HG02678 (cell line): ENCODE results near the gene OXGR1.
"Not testable (repeated sequence)": the region's sequence is repeated elsewhere in the genome, so short reads cannot be mapped to it uniquely, and the experiment has no call there.

Experiments
- ATAC-seq: cut with Tn5 transposase; IDR thresholded peaks from one replicate; pipeline ENCODE4 v1.9.1; 2021; ENCODE audit warnings: mild to moderate bottlenecking, moderate library complexity; ENCODE audit not compliant: unreplicated experiment

OXGR1 gene

DNA sequence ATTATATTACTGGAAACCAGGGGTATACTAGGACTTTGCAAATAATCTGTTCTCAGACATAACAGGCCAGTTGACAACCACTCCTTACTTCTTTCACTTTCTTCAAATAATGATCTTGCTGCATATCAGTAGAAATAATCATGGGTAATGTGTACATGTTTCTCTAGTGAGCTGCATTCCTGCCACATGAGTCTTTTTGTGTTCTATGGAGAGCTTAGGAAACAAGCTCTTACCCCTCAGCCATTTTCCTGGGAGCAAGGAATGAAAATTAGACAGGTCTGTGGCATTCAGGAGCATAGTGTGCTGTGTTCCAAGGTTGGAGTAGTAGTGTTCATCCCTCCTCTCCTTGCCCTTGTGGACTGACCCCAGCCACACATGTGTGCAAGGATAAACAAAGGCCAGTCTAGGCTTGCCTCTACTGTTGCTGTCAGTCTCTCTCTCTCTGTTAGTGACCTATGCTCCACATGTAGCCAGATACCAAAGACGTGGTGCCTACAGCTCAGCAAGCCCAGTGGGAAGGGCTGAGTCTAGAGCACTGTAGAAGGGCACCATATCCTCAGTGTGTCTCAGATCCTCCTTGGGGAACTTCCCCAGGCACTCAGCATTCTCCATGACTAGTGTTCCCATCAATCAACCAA, 11.5 kb upstream of the OXGR1 start:
- ATAC-seq, result no peak

DNA sequence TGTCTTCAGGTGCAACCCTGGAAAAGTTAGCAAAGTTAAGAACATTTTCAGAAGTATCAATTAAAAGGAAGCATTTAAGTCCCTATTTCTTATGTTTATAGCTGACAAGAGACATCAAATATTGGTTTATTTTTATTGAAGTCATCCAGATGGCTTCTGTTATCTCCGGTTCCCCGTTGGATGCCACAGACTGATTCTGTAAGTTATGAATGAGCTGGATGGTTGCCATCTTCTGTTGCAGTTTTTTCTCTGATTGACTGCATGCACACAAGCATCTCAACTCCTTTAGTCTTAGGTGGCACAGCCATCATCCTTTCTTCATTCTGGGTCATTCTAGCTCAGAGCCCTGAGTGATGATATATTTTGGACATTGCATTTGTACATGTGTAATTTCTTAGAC, 10.6 kb upstream of the OXGR1 start:
- ATAC-seq, result no peak

DNA sequence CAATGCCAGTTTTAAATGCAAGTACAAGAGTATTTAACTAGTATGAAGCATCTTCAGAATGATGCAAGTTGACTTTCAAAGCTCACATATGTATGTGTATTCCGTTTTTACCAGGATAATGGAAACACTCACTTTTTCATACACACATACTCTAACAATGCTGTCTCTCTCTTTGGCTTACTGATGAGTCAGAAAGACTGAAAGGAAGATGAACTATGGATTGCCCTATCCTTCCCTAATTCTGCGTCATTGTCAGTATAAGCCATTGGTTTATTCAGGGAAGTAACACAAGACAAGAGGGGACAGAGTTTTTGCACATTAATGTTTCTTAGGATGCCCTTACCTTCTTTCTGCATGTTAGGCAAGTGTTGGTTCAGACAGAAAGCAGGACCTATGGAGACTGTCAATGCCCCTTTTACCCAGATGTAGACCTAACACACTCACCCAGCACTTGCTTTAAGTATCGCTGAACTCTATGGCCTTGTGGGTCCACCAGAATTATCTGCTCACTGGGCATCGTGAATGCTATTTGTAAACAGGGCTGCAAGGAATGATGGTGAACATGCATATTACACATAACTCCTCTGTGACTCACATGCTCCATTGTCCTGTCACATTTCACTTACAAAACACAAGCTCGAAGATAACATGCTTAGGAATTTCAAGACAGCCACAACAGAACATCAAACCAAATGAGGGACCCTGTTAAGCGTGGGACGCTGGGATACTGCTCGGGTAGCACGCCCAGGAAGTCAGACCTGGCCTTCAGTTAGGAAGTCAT, 10.0 kb upstream of the OXGR1 start:
- no peak for ATAC-seq

DNA sequence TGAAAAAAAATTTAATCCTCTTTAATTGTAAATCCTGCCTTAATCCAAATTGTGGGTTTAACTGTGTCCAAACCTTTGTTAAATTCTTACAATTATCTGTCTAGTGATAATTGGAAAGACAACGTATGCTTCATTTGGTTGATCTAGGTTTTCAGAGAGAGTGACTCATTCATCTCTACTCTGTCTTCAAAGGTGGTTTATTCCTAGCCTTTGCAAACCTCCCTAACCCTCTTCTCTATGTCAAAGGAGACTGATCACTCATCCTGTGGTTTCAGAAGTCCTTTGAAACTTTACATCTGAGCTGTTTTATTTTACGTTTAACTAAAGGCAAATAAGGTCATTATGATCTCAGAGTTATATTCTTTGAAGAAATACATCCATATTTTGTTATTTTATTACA, 8.8 kb upstream of the OXGR1 start:
- ATAC-seq, result no peak

DNA sequence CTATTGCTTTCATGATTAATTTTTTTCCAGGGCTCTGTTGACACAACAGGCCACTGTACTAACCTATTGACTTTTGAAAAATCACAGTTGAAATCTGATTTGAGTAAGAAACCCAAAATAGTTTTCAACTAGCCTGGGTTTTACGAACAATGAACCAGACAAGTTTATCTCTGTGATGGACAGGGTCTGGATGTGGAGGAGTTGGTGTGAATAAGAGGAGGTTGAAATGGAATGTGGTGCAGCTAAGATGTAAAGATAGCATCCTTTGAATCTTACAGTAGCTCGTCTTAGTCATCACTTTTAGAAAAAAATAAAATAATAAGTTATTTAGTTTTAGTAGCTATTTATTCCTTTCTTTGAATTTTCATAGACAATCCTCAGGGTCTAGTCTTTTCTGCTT, 8.3 kb upstream of the OXGR1 start:
- no peak for ATAC-seq

DNA sequence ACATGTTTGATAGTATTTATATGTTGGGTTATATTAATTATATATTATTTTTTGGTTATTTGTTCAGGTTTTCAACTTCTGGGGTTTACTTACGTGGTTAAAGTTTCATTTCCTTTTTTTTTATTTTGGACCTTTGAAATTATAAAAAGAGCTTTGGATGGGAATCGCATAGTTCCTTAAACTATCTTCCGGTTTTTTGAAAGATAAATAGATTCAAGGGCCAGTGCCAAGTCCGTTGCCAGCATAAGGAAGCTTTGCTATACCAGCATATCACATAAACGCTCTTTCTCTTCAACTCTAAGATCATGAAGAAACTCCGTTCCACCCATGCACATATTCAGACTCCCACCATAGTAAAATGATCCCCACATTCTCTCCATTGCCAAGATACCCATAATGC, 7.4 kb upstream of the OXGR1 start:
- ATAC-seq, result no peak

DNA sequence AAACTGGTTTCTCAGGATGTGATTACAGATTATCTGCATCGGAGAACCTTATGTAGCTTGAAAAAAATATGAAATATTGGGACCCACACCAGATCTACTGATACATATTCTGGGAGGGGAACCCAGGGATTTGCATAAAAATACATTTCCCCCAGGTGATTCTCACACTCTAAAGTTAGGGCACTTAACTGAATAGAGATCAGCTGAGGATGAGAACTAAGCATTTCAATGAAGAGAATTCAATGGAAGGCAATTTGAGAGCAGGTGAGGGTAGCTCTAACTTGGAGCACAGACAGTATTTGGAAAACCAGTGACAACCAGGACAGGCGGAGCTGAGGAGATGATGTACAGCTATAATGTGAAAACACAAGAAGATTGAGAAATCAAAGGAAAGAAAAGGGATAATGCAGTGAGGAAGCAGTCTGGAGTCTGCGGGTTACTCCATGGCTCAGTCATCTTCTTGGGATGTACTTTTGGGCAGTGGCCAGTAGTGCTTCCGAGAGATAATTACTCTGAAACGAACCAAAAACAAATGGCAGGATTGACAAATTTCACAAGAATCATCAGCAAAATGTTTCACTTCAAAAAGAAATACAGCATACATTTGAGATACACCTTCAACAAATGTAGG, 6.1 kb upstream of the OXGR1 start:
- no peak for ATAC-seq

DNA sequence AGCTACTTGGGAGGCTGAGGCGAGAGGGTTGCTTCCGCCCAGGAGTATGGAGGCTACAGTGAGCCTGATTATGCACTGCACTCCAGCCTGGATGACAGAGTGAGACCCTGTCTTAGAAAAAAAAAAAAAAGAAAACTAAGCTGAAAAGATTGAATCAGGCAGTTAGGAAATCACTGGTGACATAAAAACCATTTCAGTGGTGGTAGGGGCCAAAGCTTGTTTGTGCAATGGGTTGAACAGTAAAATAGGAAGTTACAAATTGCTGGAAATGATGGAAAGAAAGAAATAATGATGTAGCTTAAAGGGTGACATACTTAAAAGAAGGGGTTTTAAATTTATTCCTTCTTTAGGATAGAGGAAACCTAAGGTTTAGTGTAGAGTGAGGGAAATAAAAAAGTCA, 4.8 kb upstream of the OXGR1 start:
- ATAC-seq, result no peak

DNA sequence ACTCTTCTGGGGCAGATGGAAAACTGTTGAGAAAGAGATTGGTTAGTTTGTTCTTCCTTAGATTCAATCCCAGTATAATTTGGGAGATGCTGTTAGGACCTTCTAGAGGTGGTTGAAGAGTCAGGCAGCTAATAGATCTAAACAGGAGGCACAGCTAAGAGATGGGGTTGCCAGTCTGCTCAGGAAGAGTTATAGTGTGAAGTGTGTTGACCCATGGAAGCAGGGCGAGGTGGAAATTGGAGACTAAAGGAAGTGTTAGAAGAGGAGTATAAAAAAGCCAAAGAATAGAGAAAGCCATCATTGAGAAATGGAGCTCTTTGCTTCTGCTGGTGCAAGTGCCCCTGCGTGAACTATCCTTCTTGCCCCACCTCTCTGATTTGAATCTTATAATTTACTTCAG, 3.8 kb upstream of the OXGR1 start:
- ATAC-seq, result no peak

DNA sequence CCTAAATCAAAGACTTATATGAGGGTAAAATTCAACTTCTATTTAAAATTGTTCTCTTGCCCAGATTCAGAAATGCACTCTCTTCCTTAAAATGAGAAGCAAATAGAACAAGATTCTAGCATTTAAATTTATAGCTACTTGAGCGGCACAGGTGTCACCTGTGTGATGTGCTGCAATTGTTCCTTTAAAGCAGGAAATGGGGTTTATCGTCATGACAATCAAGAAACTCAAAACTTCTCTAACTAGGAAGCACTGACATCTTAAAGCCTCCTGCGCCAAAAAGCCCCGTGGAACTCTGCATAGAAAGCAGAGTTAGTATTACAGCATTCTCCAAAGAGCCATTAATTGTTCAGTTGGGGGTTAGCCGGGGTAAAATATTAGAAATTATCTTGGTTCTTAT, 2.6 kb upstream of the OXGR1 start:
- no peak for ATAC-seq

DNA sequence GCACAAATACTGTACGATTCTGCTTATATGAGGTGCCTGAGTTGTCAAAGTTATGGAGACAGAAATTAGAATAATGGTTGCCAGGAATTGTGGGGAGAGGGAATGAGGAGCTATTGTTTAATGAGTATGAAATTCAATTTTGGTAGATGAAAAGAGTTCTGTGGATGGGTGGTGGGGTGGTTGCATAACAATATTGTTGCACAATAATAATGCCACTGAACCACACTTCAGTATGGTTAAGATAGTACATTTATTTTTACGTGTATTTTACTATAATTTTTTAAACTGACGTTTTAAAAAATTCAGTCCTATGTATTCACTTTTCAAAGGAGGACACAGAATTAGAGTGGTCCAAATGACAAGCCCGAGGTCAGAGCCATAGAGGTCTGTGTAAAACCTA, 1.8 kb upstream of the OXGR1 start:
- no peak for ATAC-seq

DNA sequence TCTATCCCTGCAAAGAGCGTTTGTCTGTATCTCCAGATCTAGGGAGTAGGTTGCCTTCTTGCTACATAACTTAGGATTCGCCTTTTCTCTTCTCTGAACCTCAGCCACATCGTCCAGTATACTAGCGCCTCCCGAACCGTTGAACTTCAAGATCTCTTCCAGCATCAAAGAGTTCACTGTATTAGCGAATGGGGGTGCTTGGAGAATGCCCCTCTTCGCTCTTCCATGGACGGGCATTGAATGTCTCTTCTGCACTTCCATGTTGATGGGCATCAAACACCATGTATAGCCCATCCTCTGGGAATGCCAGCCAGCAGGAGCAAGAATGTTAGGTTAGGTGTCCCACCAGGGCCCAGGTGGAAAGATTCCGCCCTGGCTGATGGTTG, 575 bp upstream of the OXGR1 start:
- ATAC-seq, result no peak

DNA sequence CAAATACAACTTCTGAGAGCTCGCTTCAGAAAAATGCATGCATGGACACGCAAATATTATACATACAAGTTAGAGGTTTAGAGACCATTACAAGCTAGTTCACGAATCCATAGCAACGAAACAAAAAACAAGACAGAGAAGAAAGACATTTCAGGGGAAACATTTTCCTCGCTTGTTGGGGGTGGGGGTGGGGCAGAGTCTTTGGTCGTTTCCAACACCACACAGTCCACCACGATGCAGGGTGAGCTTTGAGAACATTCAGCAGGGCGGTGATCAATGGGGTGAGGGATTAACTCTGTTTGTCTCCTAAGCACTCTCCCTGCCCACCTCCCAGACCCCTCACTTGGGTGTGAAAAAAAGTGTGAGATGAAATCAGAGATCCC, 651 bp downstream of the OXGR1 start:
- no peak for ATAC-seq

DNA sequence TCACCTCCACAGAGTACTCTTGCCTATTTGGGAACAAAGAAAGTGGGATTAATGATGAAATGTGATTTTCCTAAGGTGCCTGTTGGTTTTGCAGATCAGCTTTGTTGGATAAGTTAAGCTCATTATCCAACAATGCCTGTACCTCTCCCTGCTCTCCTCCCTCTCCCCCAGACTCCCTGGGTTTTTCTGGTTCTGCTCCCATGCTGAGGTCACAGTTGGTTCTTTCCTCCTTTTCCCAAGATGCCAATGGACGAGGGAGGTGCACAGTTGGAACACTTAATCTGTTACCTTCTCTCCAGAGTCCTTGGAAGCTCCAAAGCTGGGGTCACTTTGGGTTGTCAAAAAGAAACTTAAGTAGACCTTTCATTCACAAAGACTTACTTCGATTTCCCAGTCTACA, 1.6 kb downstream of the OXGR1 start:
- ATAC-seq, result no peak

DNA sequence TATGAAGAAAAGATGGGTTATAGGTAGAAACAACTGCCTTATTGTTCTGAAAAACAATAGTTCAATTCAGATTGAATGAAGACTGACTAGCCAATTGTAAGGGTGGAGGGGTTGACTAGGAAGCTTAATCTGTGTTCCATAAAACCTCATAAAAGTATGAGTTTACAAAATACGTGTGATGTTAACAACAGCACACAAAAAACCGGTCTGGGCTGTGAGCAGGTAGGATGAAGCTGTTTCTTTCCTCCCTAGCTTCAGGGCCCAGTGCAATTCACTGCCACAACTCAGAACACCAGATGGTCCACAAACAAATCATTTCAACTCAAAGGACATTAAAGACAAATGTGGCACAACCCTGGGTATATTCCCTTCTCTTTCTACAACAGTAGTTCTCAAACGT, 3.2 kb downstream of the OXGR1 start:
- no peak for ATAC-seq

DNA sequence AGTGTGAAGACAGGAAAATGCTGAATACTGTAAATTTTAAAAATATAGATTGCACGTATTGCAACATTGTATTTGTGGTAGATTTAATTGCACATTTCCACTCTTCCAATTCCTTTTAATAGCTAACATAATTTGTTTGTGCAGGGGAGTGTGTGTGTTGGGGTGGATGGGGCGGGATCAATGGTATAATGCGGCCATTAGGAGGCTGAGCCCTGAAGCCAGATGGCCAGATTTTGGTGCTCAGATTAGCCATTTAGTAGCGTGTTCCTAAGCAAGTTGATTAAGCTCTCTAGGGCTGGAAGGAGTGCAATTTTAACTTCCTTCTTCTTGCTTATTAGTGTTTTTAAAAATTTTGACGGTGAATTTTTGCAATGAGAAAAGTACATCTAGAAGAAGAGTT, 5.8 kb downstream of the OXGR1 start:
- ATAC-seq, result no peak

DNA sequence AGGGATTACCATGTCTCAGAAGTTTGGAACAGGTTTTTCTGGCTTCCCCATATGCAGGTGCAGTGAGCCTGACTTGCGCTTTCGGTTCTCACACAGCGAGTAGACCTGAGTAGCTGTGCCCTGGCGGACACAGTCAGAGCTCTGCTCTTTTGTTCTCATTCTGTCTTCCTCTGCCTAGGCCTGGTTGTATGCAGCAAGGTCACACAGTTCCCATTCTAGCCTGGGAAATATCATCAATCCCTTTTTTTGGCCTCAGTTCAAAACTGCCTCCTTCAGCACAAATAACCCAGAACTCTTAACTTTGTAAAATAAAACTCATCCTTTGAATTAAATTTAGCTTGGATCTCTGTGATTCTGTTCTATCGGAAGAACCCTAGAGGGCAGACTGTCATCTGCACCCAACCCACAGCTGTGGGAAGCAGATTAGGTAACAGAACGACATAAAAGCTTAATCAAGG, 10.2 kb downstream of the OXGR1 start:
- ATAC-seq, result peak; percentile 100

DNA sequence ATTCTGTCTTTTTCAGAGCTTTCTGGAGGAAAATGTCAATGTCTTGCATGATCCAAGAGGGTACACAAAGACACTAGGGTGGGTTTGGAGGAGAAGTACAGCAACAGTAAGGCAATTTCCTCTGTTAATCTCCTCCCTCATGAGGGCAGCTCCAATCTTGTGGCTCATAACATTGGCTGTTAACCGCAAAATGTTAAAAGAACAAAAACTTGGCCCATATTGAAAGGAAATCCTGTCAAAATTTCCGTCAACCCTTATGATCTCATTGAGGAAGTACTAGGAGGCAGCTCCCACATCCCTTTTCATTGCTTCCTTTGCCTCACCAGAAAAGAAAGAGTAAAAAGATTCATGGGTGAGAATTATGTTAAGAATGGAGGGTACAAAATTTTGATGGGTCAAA, 11.6 kb downstream of the OXGR1 start:
- ATAC-seq, result no peak

DNA sequence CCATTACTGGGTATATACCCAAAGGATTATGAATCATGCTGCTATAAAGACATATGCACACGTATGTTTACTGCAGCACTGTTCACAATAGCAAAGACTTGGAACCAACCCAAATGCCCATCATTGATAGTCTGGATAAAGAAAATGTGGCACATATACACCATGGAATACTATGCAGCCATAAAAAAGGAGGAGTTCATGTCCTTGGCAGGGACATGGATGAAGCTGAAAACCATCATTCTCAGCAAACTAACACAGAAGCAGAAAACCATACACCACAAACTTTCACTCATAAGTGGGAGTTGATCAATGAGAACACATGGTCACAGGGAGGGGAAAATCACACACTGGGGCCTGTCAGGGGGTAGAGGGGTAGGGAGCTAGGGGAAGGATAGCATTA, 14.4 kb downstream of the OXGR1 start:
- ATAC-seq, result not testable (repeated sequence)

DNA sequence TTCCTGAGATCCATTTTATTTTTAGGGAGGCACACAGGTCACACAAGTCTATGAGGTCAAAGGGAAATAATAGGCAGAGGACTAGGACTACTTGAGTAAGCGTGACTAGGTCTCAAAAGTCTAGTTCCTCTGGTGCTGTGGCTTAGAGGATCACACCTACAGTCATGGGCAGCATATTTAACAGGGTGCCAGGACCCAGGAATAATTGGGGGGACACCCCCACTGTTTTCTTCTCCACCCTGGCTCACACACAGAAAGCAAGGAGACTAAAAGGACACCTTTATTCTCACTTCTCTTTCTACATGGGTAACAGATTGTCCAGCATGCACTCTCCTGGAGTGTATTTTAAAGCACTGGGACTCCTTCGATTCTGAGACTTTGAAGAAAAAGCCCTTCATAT, 26.2 kb downstream of the OXGR1 start:
- no peak for ATAC-seq

DNA sequence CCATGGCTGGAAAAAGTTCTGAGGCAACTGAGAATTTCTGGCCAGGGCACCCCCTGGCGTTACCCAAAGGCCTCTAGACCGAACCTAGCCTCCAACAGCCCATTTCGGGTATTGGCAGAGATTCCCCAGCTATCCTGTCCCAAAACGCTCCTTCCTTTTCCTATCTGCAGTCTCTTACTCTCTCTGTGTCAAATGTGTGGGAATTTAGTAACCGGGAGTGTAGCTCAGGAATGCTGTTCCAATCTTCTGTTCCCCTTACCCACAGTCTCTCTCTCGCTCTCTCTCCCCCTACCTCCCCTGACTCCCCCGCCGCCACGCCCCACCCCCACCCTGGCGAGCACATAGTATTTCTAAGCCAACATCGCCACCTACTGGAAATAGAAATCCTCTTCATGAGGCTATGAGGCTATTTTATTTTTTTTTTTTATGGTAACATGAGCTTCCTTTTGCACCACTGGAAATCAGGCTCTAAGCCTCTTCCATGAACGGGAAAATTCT, 27.0 kb downstream of the OXGR1 start:
- no peak for ATAC-seq

DNA sequence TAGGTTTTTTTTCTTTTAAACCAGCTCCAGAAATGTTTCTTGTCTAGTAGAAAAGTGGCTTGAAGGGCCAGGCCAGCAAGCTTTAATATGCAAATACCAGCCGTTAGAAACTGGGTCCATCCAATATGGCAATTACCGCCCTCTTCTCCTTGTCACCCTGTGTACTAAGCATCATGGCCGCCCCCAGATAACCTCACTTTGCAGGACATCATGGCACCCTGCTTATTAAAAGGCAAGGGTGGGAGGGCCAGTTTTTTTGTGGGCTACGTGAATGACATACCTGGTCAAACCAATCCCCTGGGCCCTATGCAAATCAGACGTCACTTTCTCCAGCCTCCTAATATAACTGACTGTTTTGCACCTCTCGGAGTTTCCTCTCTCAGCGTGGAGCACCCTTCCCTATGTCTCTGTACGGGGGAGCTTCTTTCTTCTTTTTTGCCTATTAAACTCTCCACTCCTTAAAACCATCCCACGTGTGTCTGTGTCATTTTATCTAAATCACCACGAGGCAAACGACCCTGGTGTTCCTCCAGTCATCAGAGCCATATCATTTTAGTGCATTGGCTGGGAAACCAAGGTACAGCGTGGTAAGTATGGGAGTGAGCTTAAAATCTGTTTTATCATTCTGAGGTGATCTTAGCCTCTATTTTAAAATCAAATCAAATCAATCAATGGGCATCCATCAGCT, 27.7 kb downstream of the OXGR1 start:
- no peak for ATAC-seq
